H54 (cell line): ENCODE data around the gene ETV1.

ENCODE experiments used
- DNase-seq: peaks from one replicate; pipeline ENCODE4 v3.0.0; 2011; ENCODE audit warnings: low spot score, mixed read lengths; ENCODE audit not compliant: insufficient read length
- FAIRE-seq: peaks from 3 replicates; lab custom pipeline; 2011; peaks lifted over from hg19 to GRCh38; lab: Jason Lieb, UNC
- POLR2A ChIP-seq: IDR thresholded peaks from 2 replicates; pipeline ENCODE4 v1.6.1; 2011; ENCODE audit warnings: low read depth, mild to moderate bottlenecking, low read length

Gene ETV1

DNA sequence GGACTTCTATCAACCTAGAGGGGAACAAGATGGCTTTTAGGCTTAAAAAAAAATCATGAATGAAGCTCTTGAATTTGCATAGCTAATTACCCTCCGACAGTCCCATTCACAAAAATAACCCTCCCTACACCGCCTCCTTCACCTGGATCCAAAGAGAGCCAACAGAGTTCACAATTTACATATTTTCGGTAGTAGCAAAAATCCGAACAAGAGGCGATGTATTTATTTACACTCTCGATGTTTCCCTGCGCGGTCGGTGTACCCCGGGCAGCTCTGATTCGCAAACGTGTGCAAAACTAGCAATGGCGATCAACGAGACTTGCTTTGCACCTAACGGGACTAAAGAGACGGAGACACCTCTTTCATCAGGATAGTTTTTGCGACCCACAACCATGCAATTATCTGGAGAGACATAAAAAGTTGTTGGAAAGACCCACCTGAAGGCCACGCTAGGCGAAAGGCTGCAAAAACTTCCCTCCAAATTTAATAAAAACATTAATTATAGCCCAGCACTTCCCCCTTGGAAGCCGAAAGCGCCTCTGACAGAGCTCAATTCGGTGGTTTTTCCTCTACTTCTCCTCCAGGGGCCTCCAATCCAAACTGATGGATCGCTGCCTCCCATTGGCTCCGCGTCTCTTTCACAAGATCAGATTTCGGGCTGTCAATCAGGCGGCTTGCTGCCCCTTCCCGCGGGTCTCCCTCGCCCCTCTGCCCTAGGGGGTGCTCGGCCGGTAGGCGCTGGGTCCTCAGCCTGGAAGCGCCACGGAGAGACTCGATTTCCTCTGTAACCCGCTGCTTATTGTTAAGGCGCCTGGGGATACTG is at the start of gene ETV1:
ETV1 (minus strand) TSS at position 541 of the 823 bp plus-strand sequence. CDS start 614 bp downstream, outside the sequence.
- DNase-seq = peak; percentile 61
- TF ChIP-seq POLR2A = no peak
- peak; percentile 70 for FAIRE-seq

DNA sequence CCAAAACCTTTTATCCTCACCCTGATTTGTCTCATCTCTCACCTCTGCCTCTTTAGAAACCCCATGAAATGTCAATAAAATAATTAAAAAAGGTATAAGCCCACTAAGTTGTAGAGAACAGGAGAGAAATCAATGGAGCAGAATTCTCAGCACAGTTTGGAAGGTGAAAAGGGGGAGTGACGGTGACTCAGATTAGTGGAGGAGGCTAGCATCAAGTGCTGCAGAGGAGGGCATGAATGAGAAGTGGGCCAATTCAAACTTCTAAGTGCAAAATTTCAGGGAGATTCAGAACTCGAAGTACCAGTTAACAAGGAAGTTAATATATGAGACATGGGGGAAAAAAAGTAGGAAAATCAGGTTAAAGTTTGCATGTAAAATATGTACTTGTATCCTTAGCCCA is 34.9 kb upstream of the ETV1 start:
- no peak for TF ChIP-seq POLR2A
- DNase-seq (no peak), FAIRE-seq (no peak)

- TF ChIP-seq POLR2A = no peak
- FAIRE-seq = peak; percentile 30
- DNase-seq = no peak
These were observed 34.4 kb upstream of the ETV1 start for GRCh38 chr7:14023838-14024237.

DNA sequence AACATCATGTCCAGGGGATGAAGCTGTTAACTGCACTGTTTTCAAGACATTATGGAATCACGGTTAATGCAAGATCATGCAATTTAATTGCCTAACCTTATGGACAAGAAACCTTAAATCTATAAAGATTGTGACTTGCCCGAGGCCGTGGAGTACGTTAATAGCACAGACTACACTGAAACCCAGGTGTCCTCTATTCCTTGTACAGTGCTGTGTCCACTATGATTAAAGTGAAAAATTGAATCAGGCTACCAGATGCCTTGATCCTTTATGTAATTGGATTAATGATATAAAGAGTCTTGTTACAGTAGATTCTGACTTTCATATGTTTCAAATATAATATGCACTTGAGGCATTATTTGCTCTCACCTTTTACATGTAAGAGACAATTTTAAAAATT is 33.9 kb upstream of the ETV1 start:
- TF ChIP-seq POLR2A = no peak
- DNase-seq (no peak), FAIRE-seq (peak; percentile 27)

- FAIRE-seq (peak; percentile 99), DNase-seq (peak; percentile 34)
- TF ChIP-seq POLR2A = no peak
These were observed 31.6 kb upstream of the ETV1 start for GRCh38 chr7:14021069-14021468.

DNA sequence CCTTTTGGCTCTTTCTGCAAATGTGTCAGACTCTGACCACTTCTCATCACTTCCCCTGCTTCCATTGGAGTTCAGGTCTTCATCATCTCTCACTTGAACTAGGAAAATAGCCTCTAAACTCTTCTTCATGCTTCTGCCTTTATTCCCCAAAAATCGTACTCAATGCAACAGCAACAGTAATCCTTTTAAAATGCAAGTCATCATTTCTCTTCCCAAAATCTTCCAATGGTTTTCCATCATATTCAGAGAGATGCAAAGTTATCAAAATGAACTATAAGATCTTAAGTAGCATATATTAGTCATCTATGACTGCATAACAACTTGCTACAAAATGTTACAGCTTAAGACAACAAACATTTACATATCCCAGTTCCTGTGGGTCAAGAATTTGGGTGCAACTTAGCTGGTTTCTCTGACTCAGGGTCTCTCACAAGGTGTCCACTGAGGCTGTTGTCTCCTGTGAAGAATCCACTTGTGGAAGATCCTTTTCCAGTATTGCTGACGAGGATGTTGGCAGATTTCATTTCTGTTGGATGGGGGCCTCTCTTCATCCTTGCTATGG is 31.0 kb upstream of the ETV1 start:
- no peak for TF ChIP-seq POLR2A
- no peak for DNase-seq
- no peak for FAIRE-seq

DNA sequence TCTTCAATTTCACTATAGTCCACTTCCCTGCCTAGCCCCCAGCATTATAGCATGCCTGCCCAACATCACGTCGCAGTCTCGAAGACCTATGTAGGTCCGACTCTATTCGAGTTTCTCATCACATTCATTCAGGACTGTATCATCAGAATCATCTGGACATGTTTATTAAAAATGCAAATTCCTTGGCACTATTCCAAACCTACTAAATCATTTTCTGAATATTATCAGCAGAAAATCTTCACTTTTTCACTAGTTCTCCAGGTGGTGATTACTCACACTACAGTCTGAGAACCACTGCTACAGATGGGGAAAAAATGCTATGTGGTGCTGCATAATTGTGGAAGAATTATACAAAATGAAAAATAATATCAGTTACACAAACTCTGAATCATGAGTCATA is 29.3 kb upstream of the ETV1 start:
- FAIRE-seq (no peak), DNase-seq (no peak)
- TF ChIP-seq POLR2A = no peak

DNA sequence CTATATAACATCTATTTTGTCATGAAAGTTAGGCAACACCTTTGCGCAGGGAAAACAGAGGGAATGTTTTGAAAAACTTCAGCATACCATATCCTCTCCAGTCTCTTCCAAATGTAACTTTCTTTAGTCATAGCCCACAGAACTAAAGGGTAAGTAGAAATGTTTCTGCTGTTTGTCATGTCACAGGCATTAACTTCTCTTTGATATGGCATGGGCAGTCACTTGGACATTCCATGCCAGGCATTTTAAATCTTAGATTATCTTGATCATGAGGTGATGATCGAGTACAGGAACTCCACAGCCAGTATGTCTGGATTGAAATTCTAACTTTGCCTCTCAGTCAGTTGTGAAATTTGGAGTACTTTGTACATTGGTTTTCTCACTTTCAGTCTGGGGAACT is 27.5 kb upstream of the ETV1 start:
- no peak for DNase-seq
- TF ChIP-seq POLR2A = no peak
- FAIRE-seq = no peak

DNA sequence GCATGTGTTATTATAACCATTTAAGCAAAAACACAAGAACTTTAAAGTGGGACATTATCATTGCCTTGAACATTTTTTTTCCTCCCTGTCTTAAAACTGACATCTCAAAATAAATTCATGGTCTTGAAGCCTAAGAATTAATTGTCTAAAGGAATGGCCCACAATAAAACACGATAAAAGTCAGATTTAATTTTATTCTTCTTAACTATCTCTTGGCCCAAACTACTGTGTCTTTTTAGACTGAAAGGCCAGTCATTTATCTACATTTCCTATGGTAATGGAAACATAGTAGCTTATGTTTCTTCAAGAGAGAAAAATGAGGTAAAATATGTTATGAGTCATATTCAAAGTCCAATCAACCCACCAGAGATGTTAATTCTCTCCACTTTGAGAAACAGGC is 24.4 kb upstream of the ETV1 start:
- FAIRE-seq (peak; percentile 82), DNase-seq (no peak)
- TF ChIP-seq POLR2A = no peak

DNA sequence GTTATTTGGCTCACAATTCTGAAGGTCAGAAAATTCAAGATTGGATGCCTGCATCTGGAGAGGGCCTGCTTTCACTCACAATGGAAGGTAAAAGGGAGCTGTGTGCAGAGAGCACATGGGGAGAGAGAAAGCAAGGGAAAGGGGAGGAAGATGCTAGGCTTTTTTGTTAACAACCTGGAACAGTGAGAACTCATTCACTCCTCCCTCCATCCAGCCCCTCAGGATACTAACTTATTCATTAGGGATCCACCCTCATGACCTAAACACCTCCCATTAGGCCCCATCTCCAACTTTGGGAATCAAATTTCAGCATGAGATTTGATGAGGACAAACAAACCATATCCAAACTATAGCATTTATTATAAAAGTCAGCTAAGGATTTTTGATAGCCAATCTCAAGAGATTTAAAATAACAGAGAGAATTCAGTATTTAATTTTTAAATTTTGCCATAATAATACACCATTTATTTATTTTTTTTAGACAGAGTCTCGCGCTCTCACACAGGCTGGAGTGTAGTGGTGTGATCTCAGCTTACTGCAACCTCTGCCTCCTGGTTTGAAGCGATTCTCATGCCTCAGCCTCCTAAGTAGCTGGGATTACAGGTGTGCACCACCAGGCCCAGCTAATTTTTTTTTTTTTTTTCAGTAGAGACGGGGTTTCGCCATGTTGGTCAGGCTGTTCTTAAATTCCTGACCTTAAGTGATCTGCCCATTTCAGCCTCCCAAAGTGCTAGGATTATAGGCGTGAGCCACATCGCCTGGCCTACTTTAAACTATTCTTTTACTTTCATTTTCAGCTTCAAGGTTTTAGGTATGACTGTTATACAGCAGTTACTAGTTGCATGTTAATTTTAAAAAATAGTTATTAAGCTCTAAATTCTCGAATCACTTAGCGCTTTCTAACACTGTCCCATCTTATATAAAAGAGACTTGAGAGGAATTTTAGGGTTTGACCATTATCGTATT is 20.3 kb upstream of the ETV1 start:
- TF ChIP-seq POLR2A = no peak
- FAIRE-seq (peak; percentile 88), DNase-seq (no peak)

DNA sequence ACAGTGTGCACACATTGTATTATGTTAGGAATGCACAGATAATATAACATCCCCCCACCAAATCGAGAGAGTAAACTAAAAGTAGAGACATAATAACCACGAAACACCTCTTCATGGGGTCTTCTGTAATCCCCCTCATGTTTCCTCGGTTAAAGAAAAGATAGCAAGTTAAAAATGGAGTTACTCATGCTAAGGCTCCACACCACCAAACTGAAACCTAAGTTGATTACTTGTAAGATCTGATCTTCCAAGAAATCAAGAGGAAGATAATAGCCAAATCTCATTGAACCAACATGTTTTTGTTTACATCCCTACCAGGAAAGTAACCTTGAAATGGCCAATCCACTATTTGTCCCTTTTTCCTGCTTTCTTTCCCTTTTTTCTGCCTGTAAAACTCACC is 11.7 kb upstream of the ETV1 start:
- no peak for DNase-seq
- TF ChIP-seq POLR2A = no peak
- peak; percentile 43 for FAIRE-seq

GRCh38 chr7:14000247-14000646 is 10.8 kb upstream of the ETV1 start:
- DNase-seq (no peak), FAIRE-seq (peak; percentile 38)
- no peak for TF ChIP-seq POLR2A

DNA sequence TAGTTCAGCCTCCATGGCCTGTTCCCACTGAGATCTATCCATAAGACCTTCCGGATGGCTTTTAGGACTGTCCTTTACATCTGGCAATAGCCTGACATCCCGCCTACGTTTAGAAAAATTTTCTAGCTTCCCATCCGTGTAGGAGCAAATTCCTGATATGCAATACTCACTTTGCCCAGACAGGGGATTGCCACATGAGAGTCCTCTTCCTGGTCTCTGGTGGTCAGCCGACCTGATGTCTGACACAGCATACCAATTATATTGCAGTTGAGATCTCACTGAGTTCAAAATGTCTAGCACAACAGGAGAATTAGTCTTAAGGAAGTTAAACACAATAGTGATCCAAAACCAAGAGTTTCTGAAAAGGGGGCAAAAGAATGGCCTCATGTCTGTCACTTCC is 9.4 kb upstream of the ETV1 start:
- TF ChIP-seq POLR2A = no peak
- DNase-seq (no peak), FAIRE-seq (peak; percentile 88)

GRCh38 chr7:13992596-13992964 is 3.1 kb upstream of the ETV1 start:
- FAIRE-seq (no peak), DNase-seq (no peak)
- TF ChIP-seq POLR2A = no peak
